GM18520 (cell line): ENCODE measurements around the gene PPP1R2.

Source experiments
- ATAC-seq: cut with Tn5 transposase; IDR thresholded peaks from one replicate; pipeline ENCODE4 v1.9.1; 2021; ENCODE audit not compliant: unreplicated experiment

The PPP1R2 gene

GRCh38 chr3:195566797-195567196 lies 23.7 kb upstream of the PPP1R2 start:
- ATAC-seq: no peak

DNA sequence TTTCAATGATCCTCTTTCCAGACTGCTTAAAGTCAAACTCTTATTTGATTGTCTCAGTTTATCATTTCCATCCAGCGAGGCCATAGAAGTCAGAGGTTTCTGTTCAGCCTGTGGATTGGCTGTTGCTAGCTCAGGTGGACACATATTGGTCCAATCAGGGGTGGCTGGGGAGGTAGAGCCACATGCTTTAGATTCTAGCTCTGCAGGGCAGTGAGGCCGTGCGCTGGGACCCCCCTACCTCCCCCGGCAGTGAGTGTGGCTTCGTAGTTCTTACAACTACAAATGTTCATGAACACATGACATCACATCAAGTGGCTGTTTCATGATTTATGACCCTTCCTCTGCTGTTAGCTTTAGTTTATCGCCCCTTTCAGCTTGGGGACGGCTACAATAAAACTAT lies 22.6 kb upstream of the PPP1R2 start:
- ATAC-seq: no peak

GRCh38 chr3:195563317-195563716 lies 20.2 kb upstream of the PPP1R2 start:
- ATAC-seq: no peak

GRCh38 chr3:195559723-195560409 lies 16.7 kb upstream of the PPP1R2 start:
- ATAC-seq: no peak

DNA sequence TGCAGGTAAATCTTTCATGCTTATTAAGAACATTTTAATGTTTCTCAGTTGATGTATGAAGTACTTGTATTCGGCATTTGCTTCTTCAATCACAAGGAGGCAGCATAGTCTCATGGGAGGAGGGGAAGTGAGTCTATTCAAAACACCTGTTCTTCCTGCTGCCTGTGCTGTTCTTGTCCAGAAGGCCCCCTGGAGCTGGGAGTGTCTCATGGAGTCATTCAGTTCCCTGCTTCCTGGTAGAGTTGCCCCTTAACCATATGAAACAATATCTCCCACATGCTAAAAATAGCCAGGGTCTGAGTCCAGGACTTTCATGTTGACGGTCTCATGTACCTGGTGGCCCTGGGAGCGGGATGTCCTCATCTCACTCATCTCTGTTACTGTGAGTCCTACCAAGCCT lies 15.5 kb upstream of the PPP1R2 start:
- no peak for ATAC-seq

DNA sequence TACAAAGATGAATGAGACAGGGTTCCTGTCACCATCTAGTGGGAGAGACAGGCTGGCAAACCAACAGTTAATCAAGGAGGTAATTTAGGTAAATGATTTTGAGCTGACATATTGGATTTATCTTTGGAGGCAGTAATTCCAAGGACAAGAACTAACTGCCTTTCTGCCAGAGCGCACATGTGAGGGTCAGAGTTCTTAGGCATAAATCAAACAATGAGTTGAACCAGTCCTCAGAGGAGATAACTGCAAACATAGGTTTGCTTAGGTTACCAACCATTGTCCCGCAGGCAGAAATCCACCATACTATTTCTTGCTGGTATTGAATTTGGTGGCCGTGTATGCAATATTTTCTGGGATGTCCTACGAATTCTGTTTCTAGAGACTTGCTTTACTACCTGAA lies 14.2 kb upstream of the PPP1R2 start:
- no peak for ATAC-seq

DNA sequence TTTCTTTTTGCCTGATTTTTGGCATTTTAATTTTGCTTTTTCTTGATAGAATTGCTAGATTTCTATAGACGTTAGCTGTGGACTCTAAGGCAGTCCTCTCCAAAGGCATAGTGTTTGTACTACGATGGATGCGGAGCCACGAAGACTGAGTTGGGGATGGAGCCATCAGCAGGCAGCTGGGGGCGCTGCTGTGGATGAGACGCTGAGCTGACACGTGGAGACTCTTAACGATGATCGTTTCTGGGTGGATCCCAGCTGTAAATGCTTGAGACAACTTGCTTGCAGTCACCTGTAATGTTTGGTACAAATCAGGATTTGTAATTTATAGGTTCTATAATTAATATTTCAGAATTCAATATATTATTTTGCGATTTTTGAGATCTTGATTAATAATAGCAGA lies 13.3 kb upstream of the PPP1R2 start:
- ATAC-seq: no peak

DNA sequence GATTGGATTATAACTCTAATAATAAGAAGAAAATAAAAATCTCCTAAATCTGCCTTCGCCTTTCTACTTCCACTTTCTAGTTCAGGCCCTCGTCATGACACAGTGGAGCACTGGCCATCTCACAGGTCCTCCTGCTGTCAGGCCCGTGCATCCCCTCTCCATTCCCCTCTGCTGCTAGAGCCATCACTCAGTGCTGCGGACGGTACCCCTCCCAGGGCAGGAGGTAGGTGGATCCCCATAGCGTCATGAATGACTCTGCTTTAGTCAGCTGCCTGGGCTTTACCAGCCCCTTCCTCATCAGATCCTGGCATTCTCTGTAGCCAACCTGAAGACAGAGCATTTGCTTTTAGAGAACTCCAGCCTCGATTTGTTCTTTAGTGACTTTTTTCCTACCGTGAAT lies 12.0 kb upstream of the PPP1R2 start:
- no peak for ATAC-seq

DNA sequence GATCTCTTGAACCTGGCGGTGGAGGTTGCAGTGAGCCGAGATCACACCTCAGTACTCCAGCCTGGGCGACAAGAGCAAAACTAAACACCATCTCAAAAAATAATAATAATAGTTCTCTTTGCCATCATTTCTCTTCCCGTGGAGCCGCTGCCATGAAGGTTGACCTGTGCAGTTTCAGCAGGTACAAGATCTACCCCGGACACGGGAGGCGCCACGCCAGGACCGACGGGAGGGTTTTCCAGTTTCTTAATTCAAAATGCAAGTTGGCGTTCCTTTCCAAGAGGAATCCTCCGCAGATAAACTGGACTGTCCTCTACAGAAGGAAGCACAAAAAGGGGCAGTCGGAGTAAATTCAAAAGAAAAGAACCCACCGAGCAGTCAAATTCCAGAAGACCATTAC lies 11.3 kb upstream of the PPP1R2 start:
- no peak for ATAC-seq

DNA sequence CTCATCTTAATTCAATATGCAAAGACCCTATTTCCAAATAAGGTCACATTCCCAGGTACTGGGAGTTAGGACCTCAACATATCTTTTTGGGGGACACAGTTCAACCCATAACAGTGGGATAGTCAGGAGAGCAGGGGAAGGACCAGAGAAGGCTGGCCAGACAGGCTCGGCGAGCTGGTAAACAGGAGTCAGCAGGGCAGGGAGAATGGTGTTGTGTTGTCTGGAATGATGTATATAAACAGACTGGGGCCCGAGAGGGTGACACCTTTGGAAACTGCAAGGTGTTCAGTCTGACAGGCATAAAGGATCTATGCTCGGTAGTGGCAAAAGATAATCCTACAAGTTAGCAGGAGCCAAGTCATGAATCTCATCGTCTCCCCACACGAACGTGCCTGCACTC lies 10.1 kb upstream of the PPP1R2 start:
- no peak for ATAC-seq

DNA sequence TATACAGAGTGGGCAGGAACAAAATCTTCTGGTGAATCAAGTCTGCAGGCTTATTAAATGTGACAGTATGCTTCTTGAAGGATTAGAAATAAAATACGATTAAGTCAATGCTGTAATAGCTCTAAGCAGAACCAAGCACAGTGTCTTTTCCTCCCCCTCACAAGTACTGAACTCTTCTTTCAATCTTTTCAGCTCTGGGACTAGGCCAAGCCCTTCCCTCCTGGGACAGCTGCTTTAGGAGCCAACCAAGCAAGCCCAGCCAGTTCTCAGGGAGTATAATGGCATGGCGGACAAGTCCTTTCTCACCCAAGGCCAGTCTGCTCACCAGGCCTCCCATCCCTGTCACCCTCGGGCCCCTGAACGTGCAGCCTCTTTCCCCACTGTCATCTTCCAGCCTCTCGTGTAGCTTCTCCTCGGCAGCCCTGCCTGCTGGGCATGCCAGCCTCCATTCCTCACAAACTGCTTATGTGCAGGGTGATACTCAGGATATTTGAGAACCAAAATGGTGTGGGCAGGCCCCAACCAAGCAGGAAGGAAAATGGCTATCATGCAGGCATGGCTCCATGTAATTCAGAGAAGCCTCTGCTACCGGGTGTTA lies 8.4 kb upstream of the PPP1R2 start:
- ATAC-seq: no peak

DNA sequence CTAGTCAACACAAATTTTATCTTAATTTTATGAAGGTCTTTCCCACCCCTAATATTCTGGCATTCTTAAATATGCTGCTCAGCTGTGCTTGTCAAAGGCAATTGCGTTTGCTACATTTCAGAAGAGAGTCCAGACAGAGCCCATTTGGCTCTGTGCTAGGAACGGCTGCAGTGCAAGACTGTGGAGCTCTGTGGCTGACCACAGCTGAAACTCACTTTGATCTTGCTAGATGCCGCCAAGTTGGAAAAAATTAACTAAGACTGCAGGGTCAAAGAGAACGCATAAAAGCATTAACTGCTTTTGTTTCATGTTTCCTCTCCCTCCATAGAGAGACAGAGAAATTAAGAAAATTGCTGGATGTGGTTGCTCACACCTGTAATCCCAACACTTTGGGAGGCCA lies 7.6 kb upstream of the PPP1R2 start:
- no peak for ATAC-seq

DNA sequence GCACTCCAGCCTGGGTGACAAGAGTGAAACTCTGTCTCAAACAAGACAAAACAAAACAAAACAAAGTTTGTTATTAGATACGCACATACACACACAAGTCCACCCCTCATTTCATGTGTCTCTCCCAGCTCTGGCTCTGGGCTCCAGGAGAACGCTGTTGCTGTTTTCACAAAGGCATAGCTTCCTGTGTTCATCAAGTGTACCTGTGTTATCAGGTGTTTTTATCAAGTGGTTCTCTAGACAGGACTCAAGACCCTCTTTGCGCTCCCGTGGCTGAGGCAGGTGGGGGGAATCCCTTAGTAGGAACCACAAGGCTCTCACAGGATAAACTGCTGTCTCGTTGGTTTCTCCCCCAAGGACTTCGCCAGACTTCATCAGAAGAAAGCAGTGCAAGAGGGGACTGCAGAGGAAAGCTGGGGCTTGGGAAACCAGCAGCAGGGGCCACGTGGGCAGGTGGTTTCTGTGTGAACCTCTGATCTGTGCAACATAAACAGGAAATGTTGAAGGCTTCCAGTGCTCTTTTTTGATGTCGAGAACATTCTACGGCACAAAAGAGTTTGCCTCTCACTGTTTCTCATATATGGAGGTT lies 6.9 kb upstream of the PPP1R2 start:
- ATAC-seq: no peak

DNA sequence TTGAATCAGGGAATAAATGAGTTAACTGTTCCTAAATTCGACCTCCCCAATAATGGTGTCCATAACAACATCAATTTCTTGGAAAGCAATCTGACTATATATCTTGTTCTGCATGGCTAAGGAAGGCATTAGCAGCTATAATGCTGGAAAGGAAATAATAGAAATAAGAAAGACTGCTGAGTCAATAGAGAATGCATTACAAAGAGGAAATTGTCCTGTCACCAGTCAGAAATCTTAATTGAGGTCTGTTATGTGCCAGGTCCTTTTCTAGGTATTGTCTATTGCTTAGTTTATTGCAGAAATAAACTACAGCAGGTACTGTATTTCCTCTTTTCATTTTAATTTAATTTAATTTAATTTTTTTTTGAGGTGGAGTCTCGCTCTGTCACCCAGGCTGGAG lies 5.9 kb upstream of the PPP1R2 start:
- no peak for ATAC-seq

GRCh38 chr3:195548501-195548900 lies 5.4 kb upstream of the PPP1R2 start:
- no peak for ATAC-seq

- ATAC-seq: no peak
These were observed 4.9 kb upstream of the PPP1R2 start for GRCh38 chr3:195548006-195548405.

DNA sequence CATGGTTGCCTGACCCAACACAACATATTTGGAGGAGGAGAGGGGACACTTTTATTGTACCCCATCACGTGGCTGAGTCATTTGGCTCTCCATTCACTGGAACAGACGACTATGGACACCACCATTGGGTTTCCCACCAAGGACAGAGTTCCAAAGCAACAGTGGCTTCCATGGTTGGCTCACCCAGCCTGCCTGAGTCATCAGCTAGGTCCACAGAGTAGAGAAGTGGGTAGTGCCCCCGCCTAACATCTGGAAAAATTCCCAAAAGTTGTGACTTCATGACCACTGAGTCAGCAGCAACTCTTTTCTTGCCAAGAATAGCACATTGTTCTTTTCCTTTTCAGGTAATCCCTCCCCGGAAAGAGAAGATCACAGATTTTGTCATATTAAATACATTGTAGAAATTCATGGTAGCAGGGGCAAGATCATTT lies 3.0 kb upstream of the PPP1R2 start:
- ATAC-seq: no peak

- no peak for ATAC-seq
These were observed 1.5 kb upstream of the PPP1R2 start for GRCh38 chr3:195544634-195545033.

- no peak for ATAC-seq
These were observed 1.1 kb upstream of the PPP1R2 start for GRCh38 chr3:195544230-195544536.

- no peak for ATAC-seq
These were observed 540 bp upstream of the PPP1R2 start for GRCh38 chr3:195543500-195544229.

- ATAC-seq: no peak
These were observed 818 bp downstream of the PPP1R2 start for GRCh38 chr3:195542316-195542697.

- no peak for ATAC-seq
These were observed 2.6 kb downstream of the PPP1R2 start for GRCh38 chr3:195540511-195540910.
